Peyer's patch (tissue), 4 donors: Measurements from ENCODE around the gene FAM107B.

Experiments used
- CTCF ChIP-seq, 6 experiments: fragments of 450-650 bp in 4 of 6; fragments of 200-600 bp in 2 of 6; sonication (generic) in 1 of 6; IDR thresholded peaks; one replicate each; pipeline ENCODE4 v1.5.1; 2017 to 2019; ENCODE audit warnings: antibody characterized with exemption in 6 of 6, mild to moderate bottlenecking in 3 of 6, moderate library complexity in 1 of 6
- POLR2A ChIP-seq, 2 donors: fragments of 450-650 bp; IDR thresholded peaks; one replicate each; pipeline ENCODE4 v1.5.1; 2017; ENCODE audit warnings: antibody characterized with exemption in 2 of 2, mild to moderate bottlenecking in 2 of 2, moderate library complexity in 2 of 2

GRCh38 chr10:14499601-14499904, 275.1 kb downstream of the FAM107B start:
- no peak for TF ChIP-seq CTCF (IDR thresholded peaks at IDR 0.05)
- TF ChIP-seq POLR2A (IDR thresholded peaks at IDR 0.05), result no peak
